GM18873 (cell line): ENCODE results near the gene TTLL3.
"Not testable (repeated sequence)": the region's sequence is repeated elsewhere in the genome, so short reads cannot be mapped to it uniquely, and the experiment has no call there.

ENCODE experiments used
- ATAC-seq: cut with Tn5 transposase; IDR thresholded peaks from one replicate; pipeline ENCODE4 v1.9.1; 2021; ENCODE audit warnings: mild to moderate bottlenecking, moderate library complexity, moderate number of reproducible peaks; ENCODE audit not compliant: unreplicated experiment, low FRiP score

TTLL3 gene

GRCh38 chr3:9834520-9835380, 24.7 kb downstream of the TTLL3 start:
- ATAC-seq, result no peak

- ATAC-seq, result no peak
Observed at GRCh38 chr3:9837701-9838582, 27.9 kb downstream of the TTLL3 start.

- ATAC-seq, result no peak
Observed at GRCh38 chr3:9838856-9839255, 28.8 kb downstream of the TTLL3 start.

GRCh38 chr3:9841015-9841414, 31.0 kb downstream of the TTLL3 start:
- ATAC-seq, result no peak

- ATAC-seq, result peak; percentile 91
Observed at GRCh38 chr3:9843715-9844438, 33.8 kb downstream of the TTLL3 start, which contains the start of gene RPUSD3. TSS of gene RPUSD3 (minus strand) at chr3:9844008. CDS start at chr3:9843990, 18 bp downstream.

GRCh38 chr3:9846231-9846630, 36.2 kb downstream of the TTLL3 start:
- ATAC-seq, result no peak

GRCh38 chr3:9846931-9847488, 36.9 kb downstream of the TTLL3 start:
- no peak for ATAC-seq

GRCh38 chr3:9847870-9848269, 37.8 kb downstream of the TTLL3 start:
- not testable (repeated sequence) for ATAC-seq

GRCh38 chr3:9848860-9849259, 38.8 kb downstream of the TTLL3 start:
- ATAC-seq, result not testable (repeated sequence)

GRCh38 chr3:9851383-9851782, 41.3 kb downstream of the TTLL3 start:
- ATAC-seq, result not testable (repeated sequence)

GRCh38 chr3:9851926-9852325, 41.9 kb downstream of the TTLL3 start:
- ATAC-seq, result not testable (repeated sequence)

GRCh38 chr3:9852528-9852927, 42.5 kb downstream of the TTLL3 start:
- no peak for ATAC-seq

GRCh38 chr3:9854291-9854940, 44.4 kb downstream of the TTLL3 start:
- not testable (repeated sequence) for ATAC-seq

GRCh38 chr3:9855594-9855993, 45.5 kb downstream of the TTLL3 start:
- no peak for ATAC-seq

GRCh38 chr3:9859530-9860025, 49.5 kb downstream of the TTLL3 start:
- ATAC-seq, result no peak

GRCh38 chr3:9861201-9861600, 51.1 kb downstream of the TTLL3 start:
- no peak for ATAC-seq

- no peak for ATAC-seq
Observed at GRCh38 chr3:9861626-9862130, 51.6 kb downstream of the TTLL3 start.

- no peak for ATAC-seq
Observed at GRCh38 chr3:9862391-9863057, 52.5 kb downstream of the TTLL3 start.
